Middle frontal gyrus (tissue), 1 donor: ENCODE data around the gene SNX32.

Experiments used
- DNase-seq: peaks from one replicate; pipeline ENCODE4 v3.0.0-alpha.2; 2015; ENCODE audit warnings: low spot score; ENCODE audit errors: extremely low spot score

The SNX32 gene

GRCh38 chr11:65854852-65855837 lies 21.4 kb downstream of the SNX32 start:
- DNase-seq = no peak

GRCh38 chr11:65855927-65856363 lies 22.2 kb downstream of the SNX32 start:
- DNase-seq = no peak

GRCh38 chr11:65856689-65857499 lies 23.1 kb downstream of the SNX32 start:
- peak; percentile 49 for DNase-seq

GRCh38 chr11:65857500-65857852 lies 23.7 kb downstream of the SNX32 start:
- DNase-seq = peak; percentile 12

GRCh38 chr11:65857853-65858680 lies 24.3 kb downstream of the SNX32 start, which contains the start of gene CFL1:
Gene CFL1, minus strand, starts transcription at chr11:65858180. Its CDS starts 81 bp downstream, at chr11:65858099.
- peak; percentile 97 for DNase-seq

GRCh38 chr11:65858681-65859087 lies 24.9 kb downstream of the SNX32 start:
- DNase-seq = no peak

- DNase-seq = peak; percentile 87
These were observed 25.5 kb downstream of the SNX32 start for GRCh38 chr11:65859095-65859811.

GRCh38 chr11:65859812-65860277 lies 26.1 kb downstream of the SNX32 start:
- no peak for DNase-seq

GRCh38 chr11:65860278-65861164 lies 26.8 kb downstream of the SNX32 start, which contains the start of gene MUS81:
Gene MUS81, plus strand, starts transcription at chr11:65860433. Its CDS starts 321 bp downstream, at chr11:65860754.
- peak; percentile 89 for DNase-seq

GRCh38 chr11:65861165-65861505 lies 27.4 kb downstream of the SNX32 start:
- no peak for DNase-seq

- no peak for DNase-seq
These were observed 27.9 kb downstream of the SNX32 start for GRCh38 chr11:65861533-65862183.

- no peak for DNase-seq
These were observed 28.5 kb downstream of the SNX32 start for GRCh38 chr11:65862191-65862735.

- DNase-seq = no peak
These were observed 29.5 kb downstream of the SNX32 start for GRCh38 chr11:65862941-65863888.

GRCh38 chr11:65863889-65864705 lies 30.3 kb downstream of the SNX32 start:
- DNase-seq = no peak

- no peak for DNase-seq
These were observed 31.1 kb downstream of the SNX32 start for GRCh38 chr11:65864706-65865471.
